CD4-positive, alpha-beta T cell treated with Interleukin-17A for 1 hour (primary cell): ENCODE results near the gene MBD3L3.
"Not testable (repeated sequence)": the region's sequence is repeated elsewhere in the genome, so short reads cannot be mapped to it uniquely, and the experiment has no call there.

Experiments
- DNase-seq: peaks from one replicate; pipeline ENCODE4 v3.0.0-alpha.2; 2020

The MBD3L3 gene

GRCh38 chr19:7063339-7063738 lies 4.9 kb upstream of the MBD3L3 start:
- no peak for DNase-seq

DNA sequence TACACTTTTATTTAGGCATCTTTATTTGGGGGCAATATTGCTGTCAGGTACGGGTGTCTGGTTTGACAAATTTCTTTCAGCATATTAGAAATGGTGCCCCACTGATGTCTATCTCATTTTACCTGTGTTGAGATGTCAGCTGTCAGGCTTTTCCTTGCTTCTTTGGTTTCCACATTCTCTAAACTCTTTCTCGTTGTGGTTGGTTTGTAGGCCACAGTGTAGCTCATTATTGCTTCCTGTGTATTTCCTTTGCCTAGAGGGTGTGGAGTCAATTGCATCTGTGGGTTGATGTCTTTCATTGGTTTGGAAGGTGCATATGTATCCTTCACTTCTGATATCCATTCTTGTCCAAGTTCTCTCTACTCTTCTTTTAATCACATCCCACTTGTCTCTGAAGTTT lies 1.5 kb upstream of the MBD3L3 start:
- not testable (repeated sequence) for DNase-seq

DNA sequence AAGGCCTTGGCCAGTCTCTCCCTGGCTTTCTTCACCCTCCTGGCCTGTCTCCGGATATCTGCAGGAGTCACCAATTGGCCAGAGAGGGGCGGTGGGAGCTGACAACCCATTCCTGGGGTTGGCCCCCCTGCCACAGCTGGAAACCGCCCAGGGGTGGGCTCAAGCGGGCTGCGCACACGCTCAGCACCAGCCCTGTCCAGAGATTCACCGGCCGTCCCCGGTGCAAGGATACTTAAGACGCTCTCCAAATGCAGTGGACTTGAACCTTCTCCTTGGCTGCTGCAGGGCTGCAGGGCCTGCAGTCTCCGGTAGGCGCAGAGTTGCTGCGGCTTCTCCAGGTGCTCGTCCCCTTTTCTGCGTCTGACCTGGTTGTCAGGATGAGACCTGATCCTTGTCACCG lies 2.1 kb downstream of the MBD3L3 start:
- not testable (repeated sequence) for DNase-seq

GRCh38 chr19:7055679-7056078 lies 2.8 kb downstream of the MBD3L3 start:
- DNase-seq, result not testable (repeated sequence)

GRCh38 chr19:7054635-7055368 lies 3.7 kb downstream of the MBD3L3 start:
- DNase-seq, result not testable (repeated sequence)

DNA sequence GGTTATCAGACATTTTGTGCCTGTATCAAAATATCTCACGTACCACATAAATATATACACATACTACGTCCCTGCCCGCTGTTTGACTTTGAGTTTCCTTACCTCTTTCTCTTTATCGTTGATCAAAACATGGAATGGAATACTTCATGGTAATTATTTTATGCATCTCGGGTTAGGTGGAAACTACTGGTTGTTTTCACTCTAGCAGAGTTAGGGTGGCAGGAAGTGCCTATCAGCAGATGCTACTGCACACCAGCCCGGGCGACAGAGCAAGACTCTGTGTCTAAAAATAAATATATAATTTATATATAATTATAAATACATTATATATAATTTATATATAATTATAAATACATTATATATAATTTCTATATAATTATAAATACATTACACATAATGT lies 5.6 kb downstream of the MBD3L3 start:
- DNase-seq, result not testable (repeated sequence)

DNA sequence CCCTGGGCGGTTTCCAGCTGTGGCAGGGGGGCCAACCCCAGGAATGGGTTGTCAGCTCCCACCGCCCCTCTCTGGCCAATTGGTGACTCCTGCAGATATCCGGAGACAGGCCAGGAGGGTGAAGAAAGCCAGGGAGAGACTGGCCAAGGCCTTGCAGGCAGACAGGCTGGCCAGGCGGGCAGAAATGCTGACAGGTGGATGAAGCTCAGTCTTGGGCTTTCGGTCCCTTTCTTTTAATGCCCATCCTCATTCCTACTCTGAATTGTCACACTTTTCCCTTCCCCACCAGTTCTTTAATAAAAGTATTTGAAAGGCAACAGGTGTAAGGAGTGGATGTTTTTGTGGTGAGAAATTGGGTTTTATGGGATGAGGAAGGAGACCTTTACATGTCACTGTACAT lies 7.1 kb downstream of the MBD3L3 start:
- DNase-seq, result not testable (repeated sequence)

DNA sequence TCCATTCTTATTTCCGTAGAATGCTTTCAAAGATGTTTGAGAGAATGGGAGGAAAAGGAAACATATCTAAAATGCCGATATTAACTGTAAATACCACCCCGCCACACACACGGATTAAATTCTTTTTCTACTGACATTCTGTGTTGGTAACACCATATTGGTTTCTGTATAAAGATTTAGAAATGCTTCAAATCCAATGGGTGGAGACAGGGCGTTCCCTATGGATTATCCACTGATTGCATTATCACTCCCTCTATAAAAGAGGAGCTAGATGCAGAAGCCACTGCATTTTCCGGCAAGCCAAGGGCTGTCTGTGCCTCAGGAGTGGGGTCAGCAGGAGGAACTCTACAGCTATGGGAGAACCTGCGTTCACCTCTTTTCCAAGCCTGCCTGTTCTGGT lies 9.5 kb downstream of the MBD3L3 start, which contains the start of gene MBD3L2:
Gene MBD3L2, plus strand, starts transcription at position 301 of the 400 bp plus-strand sequence. Its CDS starts 53 bp downstream, at position 354.
- not testable (repeated sequence) for DNase-seq

- DNase-seq, result not testable (repeated sequence)
These were observed 16.9 kb downstream of the MBD3L3 start for GRCh38 chr19:7041563-7041962.

- DNase-seq, result not testable (repeated sequence)
These were observed 18.4 kb downstream of the MBD3L3 start, which contains the start of gene MBD3L4 for GRCh38 chr19:7040079-7040478. TSS of gene MBD3L4 (minus strand) at chr19:7040179. CDS start at chr19:7040144, 35 bp downstream.

DNA sequence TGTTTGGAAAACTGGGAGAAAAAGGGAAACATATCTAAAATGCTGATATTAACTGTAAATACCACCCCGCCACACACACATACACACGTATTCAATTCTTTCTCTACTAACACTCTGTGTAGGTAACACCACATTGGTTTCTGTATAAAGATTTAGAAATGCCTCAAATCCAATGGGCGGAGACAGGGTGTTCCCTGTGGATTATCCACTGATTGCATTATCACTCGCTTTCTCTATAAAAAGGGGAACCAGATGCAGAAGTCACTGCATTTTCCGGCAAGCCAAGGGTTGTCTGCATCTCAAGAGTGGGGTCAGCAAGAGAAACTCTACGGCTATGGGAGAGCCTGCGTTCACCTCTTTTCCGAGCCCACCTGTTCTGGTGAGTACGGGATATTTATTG lies 28.2 kb downstream of the MBD3L3 start, which contains the start of gene MBD3L5:
Gene MBD3L5, plus strand, starts transcription at position 301 of the 400 bp plus-strand sequence. Its CDS starts 34 bp downstream, at position 335.
- DNase-seq, result not testable (repeated sequence)

DNA sequence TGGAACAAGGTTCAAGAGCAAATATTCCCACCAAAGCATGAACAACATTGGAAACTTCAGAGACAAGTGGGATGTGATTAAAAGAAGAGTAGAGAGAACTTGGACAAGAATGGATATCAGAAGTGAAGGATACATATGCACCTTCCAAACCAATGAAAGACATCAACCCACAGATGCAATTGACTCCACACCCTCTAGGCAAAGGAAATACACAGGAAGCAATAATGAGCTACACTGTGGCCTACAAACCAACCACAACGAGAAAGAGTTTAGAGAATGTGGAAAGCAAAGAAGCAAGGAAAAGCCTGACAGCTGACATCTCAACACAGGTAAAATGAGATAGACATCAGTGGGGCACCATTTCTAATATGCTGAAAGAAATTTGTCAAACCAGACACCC lies 29.7 kb downstream of the MBD3L3 start:
- DNase-seq, result not testable (repeated sequence)

- DNase-seq, result not testable (repeated sequence)
These were observed 37.1 kb downstream of the MBD3L3 start, which contains the start of gene MBD3L2B for GRCh38 chr19:7021331-7021730. TSS of gene MBD3L2B (minus strand) at chr19:7021431. CDS start at chr19:7021397, 34 bp downstream.

- DNase-seq, result no peak
These were observed 39.6 kb downstream of the MBD3L3 start for GRCh38 chr19:7018828-7019227.

GRCh38 chr19:7013678-7014077 lies 44.8 kb downstream of the MBD3L3 start:
- DNase-seq, result peak; percentile 21

DNA sequence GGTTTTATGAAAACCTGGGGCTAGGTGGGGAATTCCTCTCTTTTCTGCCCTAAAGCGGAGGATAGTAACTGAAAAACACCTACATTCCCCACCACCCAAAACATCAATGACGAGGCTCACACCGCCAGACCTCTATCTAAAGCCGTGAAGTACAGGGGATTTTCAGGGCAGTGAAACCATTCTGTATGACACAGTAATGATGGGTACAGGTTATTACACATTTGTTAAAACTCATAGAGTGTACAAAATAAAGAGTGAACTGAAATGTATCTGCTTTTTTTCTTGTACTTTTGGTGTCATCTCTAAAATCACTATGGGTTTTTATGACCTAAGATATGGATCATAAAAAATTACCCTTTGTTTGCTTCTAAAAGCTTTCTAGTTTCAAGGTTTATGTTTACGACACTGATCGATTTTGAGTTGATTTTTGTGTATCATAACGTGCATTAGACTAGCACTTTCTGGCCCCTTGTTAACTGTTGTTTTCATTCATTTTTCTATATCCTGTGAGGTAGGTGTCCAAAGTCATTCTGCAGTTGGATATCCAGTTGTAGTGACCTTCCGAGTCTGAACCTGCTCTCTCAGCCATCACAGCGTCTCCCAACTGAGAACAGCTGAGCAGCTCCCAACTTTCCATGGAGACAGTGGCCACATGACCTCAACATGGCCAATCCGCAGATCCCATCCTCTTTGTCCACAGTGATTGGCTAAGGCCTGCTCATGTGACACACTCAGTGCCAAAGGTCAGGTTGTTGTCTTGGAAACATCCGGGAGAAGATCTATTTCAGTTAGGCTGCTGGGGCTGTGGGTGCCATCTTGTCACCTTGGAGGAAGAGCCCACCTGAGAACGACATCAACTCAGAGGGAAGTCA lies 47.5 kb downstream of the MBD3L3 start:
- DNase-seq, result no peak

GRCh38 chr19:7007859-7008258 lies 50.6 kb downstream of the MBD3L3 start:
- no peak for DNase-seq
